ENCODE measurements around the gene RNF135. TPM values are rescaled to one million over a fixed set of nuclear protein-coding genes. Genes with fewer than 3 reads are reported as not detected.

The RNF135 gene
- total RNA-seq, 2 experiments from 2014 or later, result 5.4 to 6.6 TPM

DNA sequence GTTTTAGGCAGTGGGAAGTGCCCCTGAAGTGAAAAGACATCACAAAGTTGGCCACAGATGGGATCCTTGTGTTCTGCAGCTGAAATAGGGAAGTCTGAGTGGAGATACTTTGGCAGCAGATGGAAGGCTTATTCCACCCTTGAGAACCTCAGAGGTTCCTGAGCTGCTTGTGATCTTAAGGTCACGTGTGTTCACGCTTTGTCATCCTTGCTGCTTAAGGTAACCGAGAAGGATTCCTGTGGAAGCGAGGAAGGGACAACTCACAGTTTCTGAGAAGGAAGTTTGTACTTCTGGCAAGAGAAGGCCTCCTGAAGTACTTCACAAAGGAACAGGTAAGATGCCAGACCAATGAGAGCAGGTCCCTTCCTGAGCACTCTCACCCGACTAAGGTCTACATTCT, 36.9 kb upstream of the RNF135 start:
- CTCF ChIA-PET, result no interaction called here
- TF ChIP-seq, protein P1, sequence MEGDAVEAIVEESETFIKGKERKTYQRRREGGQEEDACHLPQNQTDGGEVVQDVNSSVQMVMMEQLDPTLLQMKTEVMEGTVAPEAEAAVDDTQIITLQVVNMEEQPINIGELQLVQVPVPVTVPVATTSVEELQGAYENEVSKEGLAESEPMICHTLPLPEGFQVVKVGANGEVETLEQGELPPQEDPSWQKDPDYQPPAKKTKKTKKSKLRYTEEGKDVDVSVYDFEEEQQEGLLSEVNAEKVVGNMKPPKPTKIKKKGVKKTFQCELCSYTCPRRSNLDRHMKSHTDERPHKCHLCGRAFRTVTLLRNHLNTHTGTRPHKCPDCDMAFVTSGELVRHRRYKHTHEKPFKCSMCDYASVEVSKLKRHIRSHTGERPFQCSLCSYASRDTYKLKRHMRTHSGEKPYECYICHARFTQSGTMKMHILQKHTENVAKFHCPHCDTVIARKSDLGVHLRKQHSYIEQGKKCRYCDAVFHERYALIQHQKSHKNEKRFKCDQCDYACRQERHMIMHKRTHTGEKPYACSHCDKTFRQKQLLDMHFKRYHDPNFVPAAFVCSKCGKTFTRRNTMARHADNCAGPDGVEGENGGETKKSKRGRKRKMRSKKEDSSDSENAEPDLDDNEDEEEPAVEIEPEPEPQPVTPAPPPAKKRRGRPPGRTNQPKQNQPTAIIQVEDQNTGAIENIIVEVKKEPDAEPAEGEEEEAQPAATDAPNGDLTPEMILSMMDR (IDR thresholded peaks at IDR 0.05), result no peak
- DNase-seq (no peak), ATAC-seq (no peak)
- intact Hi-C loops (cut with micrococcal nuclease), result no loop called here
- no peak overlapping the region for H3K4me3 Mint-ChIP-seq
- POLR2A ChIA-PET, result no interaction called here
- H3K27ac Mint-ChIP-seq, result no peak overlapping the region
- no peaks in the 10 kb centered on the region for H3K27me3 Mint-ChIP-seq
- H3K36me3 Mint-ChIP-seq (ENCODE audit: low read depth), result no peaks in the 10 kb centered on the region
- no peaks in the 10 kb centered on the region for H3K4me1 Mint-ChIP-seq (ENCODE audit: low read depth)
- no peaks in the 10 kb centered on the region for H3K9me3 Mint-ChIP-seq

DNA sequence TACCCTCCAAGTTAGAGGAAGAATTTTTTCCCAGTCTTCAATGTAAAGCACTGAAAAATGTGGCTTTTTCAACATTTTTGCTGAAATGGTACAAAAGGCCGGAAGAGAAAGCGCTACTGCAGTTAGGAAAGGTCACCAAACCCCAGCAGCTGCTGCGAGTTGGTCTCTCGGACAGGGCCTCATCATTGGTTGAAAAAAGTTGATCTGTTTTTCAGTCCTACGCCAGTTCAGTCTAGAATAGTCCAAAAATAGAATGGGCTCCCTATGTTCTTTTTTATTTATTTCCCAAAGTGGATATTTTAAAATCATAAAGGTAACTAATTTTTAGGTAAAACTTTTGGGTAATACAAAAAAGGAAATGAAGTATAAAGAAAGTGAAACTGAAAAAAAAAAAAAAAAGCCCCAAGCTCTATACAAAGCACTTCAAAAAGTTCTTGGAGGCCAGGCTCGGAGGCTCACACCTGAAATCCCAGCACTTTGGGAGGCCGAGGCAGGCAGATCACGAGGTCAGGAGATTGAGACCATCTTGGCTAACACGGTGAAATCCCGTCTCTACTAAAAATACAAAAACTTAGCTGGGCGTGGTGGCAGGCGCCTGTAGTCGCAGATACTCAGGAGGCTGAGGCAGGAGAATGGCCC, 31.7 kb upstream of the RNF135 start:
- Mint-ChIP-seq H3K4me3 (no peak overlapping the region), H3K27ac (no peak overlapping the region), H3K36me3 (ENCODE audit: low read depth) (no peaks in the 10 kb centered on the region), H3K4me1 (ENCODE audit: low read depth) (no peaks in the 10 kb centered on the region), H3K9me3 (no peaks in the 10 kb centered on the region), H3K27me3 (no peaks in the 10 kb centered on the region)
- peak; percentile 17 for DNase-seq
- ChIA-PET POLR2A (interaction anchor here (0.7 to 1.7 kb wide), 2 partner anchors 33 to 614 kb away, joined by 3 to 4 read pairs; partner anchors contain the start of gene TEFM), CTCF (interaction anchor here (0.8 to 1.0 kb wide), 2 partner anchors 31 to 32 kb away, joined by 3 read pairs; partner anchors contain the start of gene RNF135)
- TF ChIP-seq, protein P1 (IDR thresholded peaks at IDR 0.05), result no peak
- intact Hi-C loops (cut with micrococcal nuclease), result no loop called here
- ATAC-seq, result no peak

DNA sequence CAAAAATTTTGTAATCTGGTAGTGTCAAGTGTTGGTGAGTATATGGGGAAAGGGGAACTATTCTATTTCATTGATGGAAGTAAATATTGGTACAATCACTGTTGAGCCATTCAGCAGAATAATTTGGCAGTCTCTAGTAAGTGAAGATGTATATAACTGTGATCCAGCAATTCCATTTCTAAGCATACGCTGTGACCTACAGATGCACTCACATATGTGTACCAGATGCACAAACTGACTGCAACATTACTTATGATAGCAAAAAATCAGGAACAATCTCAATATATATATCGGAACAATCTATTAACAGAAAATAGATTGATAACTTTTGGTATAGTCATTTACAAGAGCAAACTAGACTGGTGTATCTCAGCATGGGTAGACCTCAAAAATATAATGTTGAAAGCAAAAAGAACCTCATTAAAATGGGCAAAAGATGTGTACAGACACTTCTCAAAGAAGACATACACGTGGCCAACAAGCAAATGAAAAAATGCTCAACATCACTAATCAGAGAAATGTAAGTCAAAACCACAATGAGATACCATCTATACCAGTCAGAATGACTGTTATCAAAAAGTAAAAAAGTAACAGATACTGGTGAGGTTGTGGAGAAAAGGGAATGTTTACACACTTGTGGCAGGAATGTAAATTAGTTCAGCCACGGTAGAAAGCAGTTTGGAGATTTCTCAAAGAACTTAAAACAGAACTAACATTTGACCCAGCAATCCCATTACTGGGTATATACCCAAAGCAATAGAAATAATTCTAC, 28.3 kb upstream of the RNF135 start:
- TF ChIP-seq, protein P1 (IDR thresholded peaks at IDR 0.05), result no peak
- Mint-ChIP-seq H3K27me3 (no peaks in the 10 kb centered on the region), H3K4me3 (no peak overlapping the region), H3K4me1 (ENCODE audit: low read depth) (no peaks in the 10 kb centered on the region), H3K27ac (no peak overlapping the region), H3K36me3 (ENCODE audit: low read depth) (no peaks in the 10 kb centered on the region), H3K9me3 (no peaks in the 10 kb centered on the region)
- no peak for DNase-seq
- intact Hi-C loops (cut with micrococcal nuclease), result no loop called here
- ATAC-seq, result no peak
- ChIA-PET CTCF (no interaction called here), POLR2A (no interaction called here)

DNA sequence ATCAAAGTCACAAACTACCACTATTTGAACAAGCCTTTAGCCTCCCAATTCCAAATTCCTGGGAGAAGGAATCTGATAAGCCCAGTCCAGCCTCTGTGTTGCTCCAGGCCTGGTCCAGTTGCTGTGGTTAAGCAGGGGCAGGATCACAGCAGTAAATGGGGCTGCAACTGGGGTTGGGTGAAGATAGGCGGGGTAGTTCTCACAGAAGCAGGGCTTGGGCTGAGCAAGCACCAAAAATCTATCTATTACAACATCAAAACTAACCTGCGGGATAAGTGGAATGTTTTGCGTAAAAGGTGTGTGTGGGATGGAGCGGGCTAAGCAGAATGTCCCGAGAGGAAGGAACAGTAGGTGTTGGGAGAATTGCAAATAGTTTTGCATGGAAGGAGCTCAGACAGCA, 23.0 kb upstream of the RNF135 start:
- Mint-ChIP-seq H3K27ac (no peak overlapping the region), H3K4me3 (no peak overlapping the region), H3K4me1 (ENCODE audit: low read depth) (no peaks in the 10 kb centered on the region), H3K27me3 (no peaks in the 10 kb centered on the region), H3K9me3 (no peaks in the 10 kb centered on the region), H3K36me3 (ENCODE audit: low read depth) (no peaks in the 10 kb centered on the region)
- ChIA-PET CTCF (no interaction called here), POLR2A (no interaction called here)
- ATAC-seq (no peak), DNase-seq (no peak)
- TF ChIP-seq, protein P1 (IDR thresholded peaks at IDR 0.05), result no peak
- intact Hi-C loops (cut with micrococcal nuclease), result no loop called here

GRCh38 chr17:30950189-30950588, 20.6 kb upstream of the RNF135 start:
- ATAC-seq (no peak), DNase-seq (no peak)
- intact Hi-C loops (cut with micrococcal nuclease), result no loop called here
- TF ChIP-seq, protein P1 (IDR thresholded peaks at IDR 0.05), result no peak
- H3K9me3 Mint-ChIP-seq, result no peaks in the 10 kb centered on the region
- H3K36me3 Mint-ChIP-seq (ENCODE audit: low read depth), result no peaks in the 10 kb centered on the region
- no peak overlapping the region for H3K4me3 Mint-ChIP-seq
- POLR2A ChIA-PET, result no interaction called here
- H3K27ac Mint-ChIP-seq, result no peak overlapping the region
- H3K27me3 Mint-ChIP-seq, result no peaks in the 10 kb centered on the region
- H3K4me1 Mint-ChIP-seq (ENCODE audit: low read depth), result no peaks in the 10 kb centered on the region
- CTCF ChIA-PET, result no interaction called here

All from activated CD8-positive, alpha-beta T cell treated with anti-CD3 and anti-CD28 coated beads for 36 hours (primary cell).